ENCODE results near the gene BAIAP2L2. TPM values are rescaled to one million over a fixed set of nuclear protein-coding genes. Genes with fewer than 3 reads are reported as not detected.

BAIAP2L2 gene
- total RNA-seq, 1 donor from 2014 or later: 0.86 TPM

DNA sequence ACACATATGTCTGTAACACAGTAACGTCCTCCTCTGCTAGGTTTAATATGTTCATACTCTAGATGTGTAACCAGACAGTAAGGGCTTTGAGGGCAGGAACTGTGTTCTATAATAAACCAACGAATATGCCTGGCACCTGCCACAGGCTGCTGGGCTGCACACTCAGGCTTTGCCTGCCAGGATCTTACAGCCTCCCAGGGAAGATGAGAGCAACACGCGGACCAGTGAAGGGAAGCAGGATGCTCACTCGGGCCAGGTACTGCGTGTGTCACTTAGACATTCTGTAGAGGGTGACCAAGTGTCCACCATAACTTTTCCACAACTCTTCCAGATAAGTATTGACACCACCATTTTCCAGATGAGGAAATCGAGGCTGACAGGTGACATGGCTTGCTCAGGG lies 21.7 kb upstream of the BAIAP2L2 start:
- H3K4me2 ChIP-seq: no peak overlapping the region
- Mint-ChIP-seq H3K27ac (no peak overlapping the region), H3K4me1 (no peaks in the 10 kb centered on the region), H3K36me3 (peaks cover 14% of the 10 kb centered on the region), H3K4me3 (no peak overlapping the region), H3K9me3 (no peaks in the 10 kb centered on the region), H3K27me3 (ENCODE audit: insufficient read depth, low read depth) (peaks cover 2% of the 10 kb centered on the region)
- H3K27me3 ChIP-seq: no peaks in the 10 kb centered on the region
- H2AFZ ChIP-seq (replicated peaks): no peak overlapping the region
- no peak for TF ChIP-seq EZH2phosphoT487 (IDR thresholded peaks at IDR 0.05)
- TF ChIP-seq, protein P1, sequence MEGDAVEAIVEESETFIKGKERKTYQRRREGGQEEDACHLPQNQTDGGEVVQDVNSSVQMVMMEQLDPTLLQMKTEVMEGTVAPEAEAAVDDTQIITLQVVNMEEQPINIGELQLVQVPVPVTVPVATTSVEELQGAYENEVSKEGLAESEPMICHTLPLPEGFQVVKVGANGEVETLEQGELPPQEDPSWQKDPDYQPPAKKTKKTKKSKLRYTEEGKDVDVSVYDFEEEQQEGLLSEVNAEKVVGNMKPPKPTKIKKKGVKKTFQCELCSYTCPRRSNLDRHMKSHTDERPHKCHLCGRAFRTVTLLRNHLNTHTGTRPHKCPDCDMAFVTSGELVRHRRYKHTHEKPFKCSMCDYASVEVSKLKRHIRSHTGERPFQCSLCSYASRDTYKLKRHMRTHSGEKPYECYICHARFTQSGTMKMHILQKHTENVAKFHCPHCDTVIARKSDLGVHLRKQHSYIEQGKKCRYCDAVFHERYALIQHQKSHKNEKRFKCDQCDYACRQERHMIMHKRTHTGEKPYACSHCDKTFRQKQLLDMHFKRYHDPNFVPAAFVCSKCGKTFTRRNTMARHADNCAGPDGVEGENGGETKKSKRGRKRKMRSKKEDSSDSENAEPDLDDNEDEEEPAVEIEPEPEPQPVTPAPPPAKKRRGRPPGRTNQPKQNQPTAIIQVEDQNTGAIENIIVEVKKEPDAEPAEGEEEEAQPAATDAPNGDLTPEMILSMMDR (IDR thresholded peaks at IDR 0.05): no peak
- TF ChIP-seq EZH2 (IDR thresholded peaks at IDR 0.05): no peak
- no peaks in the 10 kb centered on the region for H4K20me1 ChIP-seq (ENCODE audit: low read depth)
- no peak overlapping the region for H3K9ac ChIP-seq
- H3K4me1 ChIP-seq: no peaks in the 10 kb centered on the region
- no peaks in the 10 kb centered on the region for H3K36me3 ChIP-seq
- H3F3A ChIP-seq (ENCODE audit: low read depth): no peaks in the 10 kb centered on the region
- H3K27ac ChIP-seq: no peak overlapping the region
- H3K4me3 ChIP-seq: no peak overlapping the region
- H3K79me2 ChIP-seq (ENCODE audit: low read depth): no peaks in the 10 kb centered on the region
- H3K9me3 ChIP-seq (ENCODE audit: low read depth): no peaks in the 10 kb centered on the region
- DNase-seq (ENCODE audit: low spot score): no peak

DNA sequence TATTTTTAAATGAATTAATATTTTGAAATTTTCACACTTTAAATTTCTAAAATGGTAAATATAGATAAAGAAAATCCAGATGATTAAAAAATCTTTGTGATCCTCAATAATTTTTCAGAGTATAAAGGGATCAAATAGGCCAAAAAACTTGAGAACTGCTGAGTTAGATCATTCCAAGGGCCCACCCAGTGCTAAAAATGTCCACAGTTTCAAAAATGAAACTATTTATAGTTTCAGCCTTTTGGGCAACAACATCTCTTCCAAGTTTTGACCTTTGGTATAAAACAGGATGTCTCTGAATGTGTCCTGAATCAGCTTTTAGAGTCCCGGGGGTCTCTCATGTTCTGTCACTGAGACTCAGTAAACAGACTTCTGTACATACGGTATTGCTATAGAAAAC lies 20.9 kb upstream of the BAIAP2L2 start:
- H3F3A ChIP-seq (ENCODE audit: low read depth): no peaks in the 10 kb centered on the region
- Mint-ChIP-seq H3K9me3 (no peaks in the 10 kb centered on the region), H3K36me3 (peaks cover 14% of the 10 kb centered on the region), H3K27me3 (ENCODE audit: insufficient read depth, low read depth) (peaks cover 2% of the 10 kb centered on the region), H3K4me3 (no peak overlapping the region), H3K27ac (no peak overlapping the region), H3K4me1 (no peaks in the 10 kb centered on the region)
- no peak overlapping the region for H2AFZ ChIP-seq (replicated peaks)
- H3K4me3 ChIP-seq: no peak overlapping the region
- no peak for DNase-seq (ENCODE audit: low spot score)
- no peaks in the 10 kb centered on the region for H3K4me1 ChIP-seq
- no peak overlapping the region for H3K4me2 ChIP-seq
- H3K79me2 ChIP-seq (ENCODE audit: low read depth): no peaks in the 10 kb centered on the region
- H3K9ac ChIP-seq: no peak overlapping the region
- H3K27me3 ChIP-seq: no peaks in the 10 kb centered on the region
- TF ChIP-seq EZH2phosphoT487 (IDR thresholded peaks at IDR 0.05) (no peak), EZH2 (IDR thresholded peaks at IDR 0.05) (no peak)
- TF ChIP-seq, protein P1 (IDR thresholded peaks at IDR 0.05): no peak
- H4K20me1 ChIP-seq (ENCODE audit: low read depth): no peaks in the 10 kb centered on the region
- H3K27ac ChIP-seq: no peak overlapping the region
- no peaks in the 10 kb centered on the region for H3K9me3 ChIP-seq (ENCODE audit: low read depth)
- no peaks in the 10 kb centered on the region for H3K36me3 ChIP-seq

DNA sequence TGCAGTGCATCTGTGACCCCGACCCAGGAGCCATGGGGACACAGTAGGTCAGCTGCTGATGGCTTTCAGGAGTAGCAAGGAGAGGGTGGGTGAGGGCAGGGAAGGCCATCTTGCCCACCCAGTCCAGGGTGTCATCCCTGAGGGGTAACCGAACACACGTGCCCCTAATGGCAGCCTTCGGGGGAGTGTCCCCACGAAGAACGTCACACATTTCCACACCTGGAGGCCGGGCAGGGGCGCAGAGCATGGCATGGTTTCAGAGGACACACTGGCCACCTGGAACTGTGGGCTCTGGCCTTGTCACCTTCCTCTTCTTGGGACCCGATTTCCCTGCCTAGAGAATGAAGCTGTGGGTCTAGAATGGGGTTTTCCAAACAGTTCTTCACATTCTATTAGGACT lies 19.4 kb upstream of the BAIAP2L2 start:
- DNase-seq (ENCODE audit: low spot score): no peak
- no peaks in the 10 kb centered on the region for H3K36me3 ChIP-seq
- no peaks in the 10 kb centered on the region for H3K9me3 ChIP-seq (ENCODE audit: low read depth)
- H3K4me3 ChIP-seq: no peak overlapping the region
- H4K20me1 ChIP-seq (ENCODE audit: low read depth): no peaks in the 10 kb centered on the region
- Mint-ChIP-seq H3K9me3 (no peaks in the 10 kb centered on the region), H3K4me1 (no peaks in the 10 kb centered on the region), H3K36me3 (peaks cover 9% of the 10 kb centered on the region), H3K27ac (no peak overlapping the region), H3K4me3 (no peak overlapping the region), H3K27me3 (ENCODE audit: insufficient read depth, low read depth) (peaks cover 2% of the 10 kb centered on the region)
- no peak overlapping the region for H3K4me2 ChIP-seq
- no peak overlapping the region for H3K9ac ChIP-seq
- H3K27ac ChIP-seq: no peak overlapping the region
- H2AFZ ChIP-seq (replicated peaks): no peak overlapping the region
- H3K4me1 ChIP-seq: no peaks in the 10 kb centered on the region
- no peaks in the 10 kb centered on the region for H3F3A ChIP-seq (ENCODE audit: low read depth)
- no peaks in the 10 kb centered on the region for H3K27me3 ChIP-seq
- no peaks in the 10 kb centered on the region for H3K79me2 ChIP-seq (ENCODE audit: low read depth)
- TF ChIP-seq, protein P1 (IDR thresholded peaks at IDR 0.05): no peak
- TF ChIP-seq EZH2 (IDR thresholded peaks at IDR 0.05) (no peak), EZH2phosphoT487 (IDR thresholded peaks at IDR 0.05) (no peak)

Data from neural progenitor cell (in vitro differentiated cells).